DND-41 (cell line): ENCODE data around the gene RNF138.

ENCODE experiments used
- ATAC-seq: fragments of 200-7000 bp; cut with Tn5 transposase; 3 replicates; pipeline ENCODE4 v1.9.1; 2021; ENCODE audit warnings: low read depth; ENCODE audit not compliant: insufficient read depth
- DNase-seq: peaks from one replicate; pipeline ENCODE4 v3.0.0-alpha.2; 2020
- H2AFZ ChIP-seq: 2 replicates; pipeline ENCODE4 v1.6.0; 2012; ENCODE audit warnings: low read depth, low read length
- H3K27ac ChIP-seq: 2 replicates; pipeline ENCODE4 v1.5.1; 2012; ENCODE audit warnings: low read length, inconsistent platforms
- H3K27me3 ChIP-seq: fragments of 200-600 bp; sonication (generic); 2 replicates; pipeline ENCODE4 v1.6.0; 2012; ENCODE audit warnings: low read length, mild to moderate bottlenecking, inconsistent platforms; ENCODE audit not compliant: insufficient read depth, poor library complexity
- H3K36me3 ChIP-seq: 2 replicates; pipeline ENCODE4 v1.5.1; 2012; ENCODE audit warnings: low read length, inconsistent platforms; ENCODE audit not compliant: insufficient read depth
- H3K4me1 ChIP-seq: 2 replicates; pipeline ENCODE4 v1.5.1; 2012; ENCODE audit warnings: mild to moderate bottlenecking, low read length; ENCODE audit not compliant: insufficient read depth
- H3K4me2 ChIP-seq: 2 replicates; pipeline ENCODE4 v1.6.0; 2012; ENCODE audit warnings: mild to moderate bottlenecking, moderate library complexity, low read length, inconsistent platforms; ENCODE audit not compliant: insufficient read depth
- H3K4me3 ChIP-seq, 2 experiments: fragments of 200-600 bp in 1 of 2; shearing (Covaris generic) in 1 of 2; 2 replicates each; pipeline ENCODE4 v1.5.1; 2012 to 2016; ENCODE audit warnings: inconsistent platforms in 2 of 2, low read length in 2 of 2, mild to moderate bottlenecking in 2 of 2, low read depth in 1 of 2, moderate library complexity in 1 of 2
- H3K79me2 ChIP-seq: 2 replicates; pipeline ENCODE4 v1.6.0; 2012; ENCODE audit warnings: low read length, inconsistent platforms; ENCODE audit not compliant: insufficient read depth
- H3K9ac ChIP-seq: 2 replicates; pipeline ENCODE4 v1.6.0; 2012; ENCODE audit warnings: low read depth, mild to moderate bottlenecking, inconsistent platforms, low read length, moderate library complexity
- H3K9me3 ChIP-seq: 2 replicates; pipeline ENCODE4 v1.5.1; 2012; ENCODE audit warnings: low read length, moderate library complexity, mild to moderate bottlenecking, inconsistent platforms; ENCODE audit not compliant: insufficient read depth, severe bottlenecking
- H4K20me1 ChIP-seq: 2 replicates; pipeline ENCODE4 v1.6.0; 2012; ENCODE audit warnings: low read length; ENCODE audit not compliant: insufficient read depth
- CTCF ChIP-seq: IDR thresholded peaks from 2 replicates; pipeline ENCODE4 v1.5.1; 2012; ENCODE audit warnings: borderline replicate concordance, low read length, moderate library complexity, mild to moderate bottlenecking; ENCODE audit not compliant: poor library complexity, severe bottlenecking; ENCODE audit errors: extremely low read depth
- EZH2 ChIP-seq: IDR thresholded peaks from 3 replicates; pipeline ENCODE4 v1.6.1; 2012; ENCODE audit warnings: borderline replicate concordance, low read depth, mild to moderate bottlenecking, moderate library complexity, low read length, inconsistent platforms; ENCODE audit not compliant: severe bottlenecking

RNF138 gene

DNA sequence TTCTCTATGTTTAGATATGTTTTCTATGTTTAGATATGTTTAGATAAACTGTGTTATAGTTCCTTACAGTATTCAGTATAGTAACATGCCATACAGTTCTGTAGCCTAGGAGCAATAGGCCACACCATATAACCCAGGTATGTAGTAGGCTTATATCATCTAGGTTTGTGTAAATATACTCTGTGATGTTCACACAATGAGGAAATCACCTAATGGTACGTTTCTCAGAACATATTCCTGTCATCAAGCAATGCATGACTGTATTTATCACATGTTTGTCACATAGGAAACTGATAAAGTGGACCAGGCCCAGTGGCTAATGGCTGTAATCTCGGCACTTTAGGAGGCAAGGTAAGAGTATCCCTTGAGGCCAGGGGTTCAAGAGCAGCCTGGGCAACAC is 44.0 kb downstream of the RNF138 start:
- Histone ChIP-seq H3K4me2 (no peak overlapping the region), H3K4me1 (no peaks in the 10 kb centered on the region), H3K4me3 (no peak overlapping the region), H3K36me3 (peaks cover 26% of the 10 kb centered on the region; the same call in 1 of the 2 replicates), H3K9ac (no peak overlapping the region), H3K9me3 (no peaks in the 10 kb centered on the region), H2AFZ (no peak overlapping the region), H3K27me3 (no peaks in the 10 kb centered on the region), H3K27ac (no peak overlapping the region), H3K79me2 (no peaks in the 10 kb centered on the region), H4K20me1 (no peaks in the 10 kb centered on the region)
- TF ChIP-seq EZH2 (no peak), CTCF (no peak)
- DNase-seq (no peak), ATAC-seq (no peak)

DNA sequence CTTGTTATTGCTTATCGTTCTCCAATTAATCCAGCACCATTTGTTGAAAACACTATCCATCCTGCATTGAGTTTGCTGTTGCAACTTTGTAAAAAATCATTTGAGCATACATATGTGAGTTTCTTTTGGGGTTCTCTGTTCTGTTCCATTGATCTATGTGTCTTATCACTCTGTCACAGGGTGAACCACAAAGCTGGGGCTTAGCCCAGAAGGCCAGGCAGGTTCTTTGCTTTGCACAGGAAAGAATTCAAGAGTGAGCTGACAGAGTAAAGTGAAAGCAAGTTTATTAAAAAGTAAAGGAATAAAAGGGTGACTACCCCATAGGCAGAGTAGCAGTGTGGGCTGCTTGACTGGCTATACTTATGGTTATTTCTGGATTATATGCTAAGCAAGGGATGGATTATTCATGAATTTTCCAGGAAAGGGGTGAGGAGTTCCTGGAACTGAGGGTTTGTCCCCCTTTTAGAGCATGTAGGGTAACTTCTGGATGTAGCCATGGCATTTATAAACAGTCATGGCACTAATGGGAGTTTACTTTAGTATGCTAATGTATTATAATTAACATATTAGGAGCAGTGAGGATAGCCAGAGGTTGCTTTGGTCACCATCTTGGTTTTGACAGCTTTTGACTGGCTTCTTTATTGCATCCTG is 46.8 kb downstream of the RNF138 start:
- Histone ChIP-seq H2AFZ (no peak overlapping the region), H3K27me3 (no peaks in the 10 kb centered on the region), H3K4me1 (no peaks in the 10 kb centered on the region), H3K79me2 (no peaks in the 10 kb centered on the region), H3K9me3 (no peaks in the 10 kb centered on the region), H3K36me3 (0 out of 2 replicates have a peak, but pooled peaks cover 1% of the 10 kb centered on the region), H4K20me1 (no peaks in the 10 kb centered on the region), H3K4me3 (no peak overlapping the region), H3K4me2 (no peak overlapping the region), H3K27ac (no peak overlapping the region), H3K9ac (no peak overlapping the region)
- TF ChIP-seq CTCF (no peak), EZH2 (no peak)
- no peak for DNase-seq
- ATAC-seq, result peak; percentile 62

DNA sequence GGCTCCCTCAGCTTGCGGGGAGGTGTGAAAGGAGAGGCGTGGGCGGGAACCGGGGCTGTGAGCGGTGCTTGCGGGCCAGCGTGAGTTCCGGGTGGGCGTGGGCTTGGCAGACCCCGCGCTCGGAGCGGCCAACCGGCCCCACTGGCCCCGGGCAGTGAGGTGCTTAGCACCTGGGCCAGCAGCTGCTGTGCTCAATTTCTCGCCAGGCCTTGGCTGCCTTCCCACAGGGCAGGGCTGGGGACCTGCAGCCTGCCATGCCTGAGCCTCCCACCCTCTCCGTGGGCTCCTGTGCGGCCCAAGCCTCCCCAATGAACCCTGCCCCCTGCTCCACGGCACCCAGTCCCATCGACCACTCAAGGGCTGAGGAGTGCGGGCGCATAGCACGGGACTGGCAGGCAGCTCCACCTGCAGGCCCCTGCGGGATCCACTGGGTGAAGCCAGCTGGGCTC is 48.2 kb downstream of the RNF138 start:
- no peaks in the 10 kb centered on the region for H4K20me1 ChIP-seq
- TF ChIP-seq EZH2 (no peak), CTCF (no peak)
- DNase-seq, result no peak
- no peak overlapping the region for H3K4me3 ChIP-seq
- no peak overlapping the region for H3K27ac ChIP-seq
- no peaks in the 10 kb centered on the region for H3K9me3 ChIP-seq
- no peaks in the 10 kb centered on the region for H3K27me3 ChIP-seq
- H3K9ac ChIP-seq, result no peak overlapping the region
- H3K4me1 ChIP-seq, result no peaks in the 10 kb centered on the region
- H2AFZ ChIP-seq, result no peak overlapping the region
- no peak overlapping the region for H3K4me2 ChIP-seq
- H3K79me2 ChIP-seq, result no peaks in the 10 kb centered on the region
- ATAC-seq, result no peak
- no peaks in the 10 kb centered on the region for H3K36me3 ChIP-seq
